Neural cell (in vitro differentiated cells): ENCODE data around the gene GUCA1A. TPM values are rescaled to one million over a fixed set of nuclear protein-coding genes. Genes with fewer than 3 reads are reported as not detected.

Experiments
- H2AFZ ChIP-seq: fragments of 200-600, 300-800 bp; sonication (generic), shearing (Covaris generic); 2 replicates; pipeline ENCODE4 v1.6.0; 2014; ENCODE audit warnings: low read depth, mild to moderate bottlenecking, antibody characterized with exemption, low read length, moderate library complexity
- H3F3A ChIP-seq: fragments of 200-600 bp; shearing (Covaris generic); 2 replicates; pipeline ENCODE4 v1.6.1; 2016; ENCODE audit warnings: mild to moderate bottlenecking, moderate library complexity, mixed read lengths, antibody characterized with exemption, low read length; ENCODE audit not compliant: insufficient read depth, poor library complexity, severe bottlenecking
- H3K27ac ChIP-seq: fragments of 200-600, 300-800 bp; sonication (generic), shearing (Covaris generic); 2 replicates; pipeline ENCODE4 v1.5.1; 2014; ENCODE audit warnings: mild to moderate bottlenecking, low read length, moderate library complexity
- H3K27me3 ChIP-seq: fragments of 300-800, 200-600 bp; sonication (generic), shearing (Covaris generic); 2 replicates; pipeline ENCODE4 v1.6.0; 2014; ENCODE audit warnings: mild to moderate bottlenecking, low read depth, low read length, moderate library complexity; ENCODE audit not compliant: insufficient read depth
- H3K36me3 ChIP-seq: fragments of 300-800, 200-600 bp; sonication (generic), shearing (Covaris generic); 2 replicates; pipeline ENCODE4 v1.5.1; 2014; ENCODE audit warnings: mild to moderate bottlenecking, antibody characterized with exemption, low read length, moderate library complexity; ENCODE audit not compliant: insufficient read depth
- H3K4me2 ChIP-seq: fragments of 300-800, 200-600 bp; sonication (generic), shearing (Covaris generic); 2 replicates; pipeline ENCODE4 v1.6.0; 2014; ENCODE audit warnings: mild to moderate bottlenecking, low read length
- H3K4me3 ChIP-seq: fragments of 300-800, 200-600 bp; sonication (generic), shearing (Covaris generic); 2 replicates; pipeline ENCODE4 v1.5.1; 2014; ENCODE audit warnings: mild to moderate bottlenecking, low read length, moderate library complexity
- H3K79me2 ChIP-seq: fragments of 200-600 bp; shearing (Covaris generic); replicated peaks from 2 replicates; pipeline ENCODE4 v1.6.0; 2014; ENCODE audit warnings: mild to moderate bottlenecking, low read length, moderate library complexity; ENCODE audit not compliant: insufficient read depth
- H3K9ac ChIP-seq: fragments of 300-800, 200-600 bp; sonication (generic), shearing (Covaris generic); 2 replicates; pipeline ENCODE4 v1.6.1; 2016; ENCODE audit warnings: mild to moderate bottlenecking, low read length, mixed read lengths
- H3K9me2 ChIP-seq: fragments of 200-600 bp; shearing (Covaris generic); 2 replicates; pipeline ENCODE4 v1.6.1; 2016; ENCODE audit warnings: mild to moderate bottlenecking, low read length, mixed read lengths; ENCODE audit not compliant: insufficient read depth
- H3K9me3 ChIP-seq: fragments of 200-600, 300-800 bp; sonication (generic), shearing (Covaris generic); 2 replicates; pipeline ENCODE4 v1.6.1; 2016; ENCODE audit warnings: mild to moderate bottlenecking, mixed run types, low read length, moderate library complexity, mixed read lengths
- H4K20me1 ChIP-seq: fragments of 200-600 bp; shearing (Covaris generic); 2 replicates; pipeline ENCODE4 v1.6.1; 2016; ENCODE audit warnings: mild to moderate bottlenecking, mixed run types; ENCODE audit not compliant: insufficient read depth
- CTCF ChIP-seq: fragments of 450-650 bp; IDR thresholded peaks from 2 replicates; pipeline ENCODE4 v1.5.1; 2014; ENCODE audit warnings: antibody characterized with exemption, mild to moderate bottlenecking, moderate library complexity; ENCODE audit not compliant: poor library complexity, severe bottlenecking
- EP300 ChIP-seq: fragments of 450-650 bp; conservative IDR thresholded peaks from 2 replicates; pipeline ENCODE4 v1.6.1; 2014; ENCODE audit warnings: antibody characterized with exemption, mild to moderate bottlenecking, moderate library complexity; ENCODE audit not compliant: poor library complexity, severe bottlenecking
- EZH2 ChIP-seq: fragments of 200-600, 300-800 bp; shearing (Covaris generic), sonication (generic); IDR thresholded peaks from 2 replicates; pipeline ENCODE4 v1.6.1; 2014; ENCODE audit warnings: antibody characterized with exemption, low read length, borderline replicate concordance, mild to moderate bottlenecking; ENCODE audit not compliant: insufficient read depth, poor library complexity, severe bottlenecking
- MXI1 ChIP-seq: fragments of 450-650 bp; conservative IDR thresholded peaks from 2 replicates; pipeline ENCODE4 v1.6.1; 2014; ENCODE audit warnings: antibody characterized with exemption, mild to moderate bottlenecking; ENCODE audit not compliant: poor library complexity, severe bottlenecking
- POLR2AphosphoS5 ChIP-seq: IDR thresholded peaks from 2 replicates; pipeline ENCODE4 v1.6.1; 2012
- RAD21 ChIP-seq: fragments of 450-650 bp; conservative IDR thresholded peaks from 2 replicates; pipeline ENCODE4 v1.6.1; 2014; ENCODE audit warnings: antibody characterized with exemption, mild to moderate bottlenecking, moderate library complexity
- REST ChIP-seq: IDR thresholded peaks from 2 replicates; pipeline ENCODE4 v1.6.1; 2012; ENCODE audit warnings: borderline replicate concordance
- SMC3 ChIP-seq: fragments of 450-650 bp; conservative IDR thresholded peaks from 2 replicates; pipeline ENCODE4 v1.6.1; 2014; ENCODE audit warnings: antibody characterized with exemption, mild to moderate bottlenecking, moderate library complexity; ENCODE audit not compliant: poor library complexity
- TAF1 ChIP-seq: IDR thresholded peaks from 2 replicates; pipeline ENCODE4 v1.6.1; 2012; ENCODE audit warnings: low read depth
- polyA plus RNA-seq: library from polyadenylated mRNA; depleted of rRNA; stranded (reverse); fragments of >200 nt; gene quantifications from 2 replicates; pipeline ENCODE4 v1.2.3, GENCODE V29; 2014

The GUCA1A gene
- polyA plus RNA-seq, 1 donor from 2014 or later, result 0.78 TPM

GRCh38 chr6:42185597-42185996, 12.4 kb downstream of the GUCA1A start:
- no peaks in the 10 kb centered on the region for H3K27me3 ChIP-seq
- TF ChIP-seq MXI1, result no peak
- no peak for TF ChIP-seq SMC3
- H3K36me3 ChIP-seq, result no peaks in the 10 kb centered on the region
- no peaks in the 10 kb centered on the region for H3K79me2 ChIP-seq
- no peak overlapping the region for H3K9ac ChIP-seq
- H4K20me1 ChIP-seq, result no peaks in the 10 kb centered on the region
- no peaks in the 10 kb centered on the region for H3F3A ChIP-seq
- no peak overlapping the region for H2AFZ ChIP-seq
- H3K27ac ChIP-seq, result no peak overlapping the region
- H3K4me3 ChIP-seq, result no peak overlapping the region
- no peak overlapping the region for H3K4me2 ChIP-seq
- H3K9me2 ChIP-seq, result no peaks in the 10 kb centered on the region
- no peaks in the 10 kb centered on the region for H3K9me3 ChIP-seq

- H2AFZ ChIP-seq, result no peak overlapping the region
- no peaks in the 10 kb centered on the region for H3F3A ChIP-seq
- no peaks in the 10 kb centered on the region for H3K9me2 ChIP-seq
- no peaks in the 10 kb centered on the region for H3K9me3 ChIP-seq
- no peak overlapping the region for H3K4me3 ChIP-seq
- no peaks in the 10 kb centered on the region for H4K20me1 ChIP-seq
- no peaks in the 10 kb centered on the region for H3K79me2 ChIP-seq
- no peak overlapping the region for H3K9ac ChIP-seq
- H3K27me3 ChIP-seq, result no peaks in the 10 kb centered on the region
- H3K4me2 ChIP-seq, result no peak overlapping the region
- TF ChIP-seq MXI1 (no peak), CTCF (no peak), EP300 (no peak), REST (no peak), POLR2AphosphoS5 (no peak), TAF1 (no peak), EZH2 (no peak), SMC3 (no peak), RAD21 (no peak)
- no peak overlapping the region for H3K27ac ChIP-seq
- H3K36me3 ChIP-seq, result no peaks in the 10 kb centered on the region
Observed at GRCh38 chr6:42188406-42188805, 15.2 kb downstream of the GUCA1A start.

GRCh38 chr6:42190554-42191183, 17.5 kb downstream of the GUCA1A start:
- Histone ChIP-seq H3K27ac (no peak overlapping the region), H4K20me1 (no peaks in the 10 kb centered on the region), H3K36me3 (no peaks in the 10 kb centered on the region), H3K27me3 (no peaks in the 10 kb centered on the region), H3K4me2 (no peak overlapping the region), H3F3A (no peaks in the 10 kb centered on the region), H3K9me3 (no peaks in the 10 kb centered on the region), H2AFZ (no peak overlapping the region), H3K9ac (no peak overlapping the region), H3K4me3 (no peak overlapping the region), H3K9me2 (no peaks in the 10 kb centered on the region), H3K79me2 (no peaks in the 10 kb centered on the region)
- TF ChIP-seq SMC3 (no peak), EZH2 (no peak), REST (no peak), EP300 (no peak), TAF1 (no peak), POLR2AphosphoS5 (no peak), RAD21 (no peak), MXI1 (no peak), CTCF (no peak)
